HCT116 (cell line): ENCODE measurements around the gene DIPK1B. TPM values are rescaled to one million over a fixed set of nuclear protein-coding genes. Genes with fewer than 3 reads are reported as not detected.

Source experiments
- ATAC-seq: fragments of 200-7000 bp; cut with Tn5 transposase; 2 replicates; pipeline ENCODE4 v1.9.1; 2020; ENCODE audit warnings: mild to moderate bottlenecking, moderate library complexity
- BruUV-seq: library from RNA; stranded (reverse); fragments of 400-500 nt; replicated peaks from 2 replicates; lab custom pipeline; 2021; lab: Mats Ljungman, UMichigan
- CTCF ChIA-PET: fragments of 300-600 bp; sonication (Branson Sonifier 250); formaldehyde crosslinking; loops from one replicate; lab custom pipeline; 2021; ENCODE audit warnings: antibody characterized with exemption; lab: Charles Lee
- POLR2A ChIA-PET: fragments of 300-600, 350-600 bp; sonication (Branson Sonifier 250); formaldehyde crosslinking; loops from one replicate; lab custom pipeline; 2021; ENCODE audit warnings: antibody characterized with exemption; lab: Charles Lee
- RAD21 ChIA-PET, 2 experiments: fragments of 300-600 bp; sonication (Branson Sonifier 250); formaldehyde crosslinking; loops; one replicate each; lab custom pipeline; 2023; ENCODE audit warnings: low total read pairs in 2 of 2; ENCODE audit not compliant: uncharacterized antibody in 2 of 2, unreplicated experiment in 2 of 2, low non-redundant PET in 1 of 2; lab: Charles Lee
- DNase-seq: peaks from one replicate; pipeline ENCODE4 v3.0.0-alpha.2; 2010; ENCODE audit warnings: low read depth, low spot score
- H2AFZ ChIP-seq: fragments of 200-600 bp; shearing (Covaris generic), sonication (generic); 2 replicates; pipeline ENCODE4 v1.6.1; 2017; ENCODE audit warnings: low read depth, mixed run types, mixed read lengths, antibody characterized with exemption, low read length; ENCODE audit not compliant: poor library complexity, severe bottlenecking
- H3K27ac ChIP-seq: 2 replicates; pipeline ENCODE4 v1.5.1; 2012; ENCODE audit warnings: low read depth, low read length
- H3K27me3 ChIP-seq: fragments of 200-600 bp; sonication (generic); 2 replicates; pipeline ENCODE4 v1.6.1; 2016; ENCODE audit warnings: mixed run types, low read length, mixed read lengths; ENCODE audit not compliant: insufficient read depth
- H3K36me3 ChIP-seq, 2 experiments: fragments of 200-500 bp in 1 of 2; fragments of 200-600 bp in 1 of 2; sonication (Bioruptor generic) in 1 of 2; sonication (generic) in 1 of 2; 2 replicates each; pipeline versions ENCODE4 v1.5.1 to v1.6.1; 2014 to 2016; ENCODE audit warnings: low read length in 2 of 2, inconsistent platforms in 1 of 2, mixed read lengths in 1 of 2, mixed run types in 1 of 2; ENCODE audit not compliant: insufficient read depth in 2 of 2, control insufficient read depth in 1 of 2
- H3K4me1 ChIP-seq, 2 experiments: fragments of 200-600 bp in 1 of 2; sonication (generic) in 1 of 2; 2 replicates each; pipeline versions ENCODE4 v1.5.1 to v1.6.1; 2012 to 2017; ENCODE audit warnings: low read length in 2 of 2, inconsistent platforms in 1 of 2, mild to moderate bottlenecking in 1 of 2, mixed read lengths in 1 of 2, mixed run types in 1 of 2, moderate library complexity in 1 of 2; ENCODE audit not compliant: insufficient read depth in 2 of 2, control insufficient read depth in 1 of 2
- H3K4me2 ChIP-seq: fragments of 200-600 bp; sonication (generic); 2 replicates; pipeline ENCODE4 v1.6.1; 2017; ENCODE audit warnings: mixed run types, low read length, mixed read lengths
- H3K4me3 ChIP-seq, 2 experiments: fragments of 200-600 bp in 1 of 2; sonication (generic) in 1 of 2; replicated peaks in 1 of 2; 2 replicates each; pipeline ENCODE4 v1.5.1; 2011 to 2016; ENCODE audit warnings: low read length in 2 of 2, control low read depth in 1 of 2, low read depth in 1 of 2, mild to moderate bottlenecking in 1 of 2, mixed read lengths in 1 of 2, mixed run types in 1 of 2
- H3K79me2 ChIP-seq: fragments of 200-600 bp; sonication (generic); 2 replicates; pipeline ENCODE4 v1.6.1; 2017; ENCODE audit warnings: mild to moderate bottlenecking, mixed run types, low read length, moderate library complexity, mixed read lengths; ENCODE audit not compliant: insufficient read depth
- H3K9ac ChIP-seq: fragments of 200-600 bp; sonication (generic); 2 replicates; pipeline ENCODE4 v1.6.1; 2016; ENCODE audit warnings: low read length, mixed read lengths
- H3K9me2 ChIP-seq: fragments of 200-600 bp; sonication (generic), shearing (Covaris generic); 2 replicates; pipeline ENCODE4 v1.6.1; 2017; ENCODE audit warnings: mixed run types, mild to moderate bottlenecking, moderate library complexity; ENCODE audit not compliant: insufficient read depth
- H3K9me3 ChIP-seq, 2 experiments: fragments of 200-500 bp in 1 of 2; fragments of 200-600 bp in 1 of 2; sonication (Bioruptor generic) in 1 of 2; sonication (generic) in 1 of 2; 2 replicates each; pipeline ENCODE4 v1.6.1; 2014 to 2017; ENCODE audit warnings: low read length in 2 of 2, mixed read lengths in 2 of 2, inconsistent platforms in 1 of 2, low read depth in 1 of 2, mild to moderate bottlenecking in 1 of 2, mixed run types in 1 of 2, moderate library complexity in 1 of 2; ENCODE audit not compliant: control insufficient read depth in 1 of 2, insufficient read depth in 1 of 2
- H4K20me1 ChIP-seq: fragments of 200-600 bp; sonication (generic), shearing (Covaris generic); 2 replicates; pipeline ENCODE4 v1.6.1; 2017; ENCODE audit warnings: mixed run types, mild to moderate bottlenecking, moderate library complexity; ENCODE audit not compliant: insufficient read depth
- CBX3 ChIP-seq: IDR thresholded peaks from 2 replicates; pipeline ENCODE4 v1.6.1; 2012; ENCODE audit warnings: low read depth
- EGR1 ChIP-seq: IDR thresholded peaks from 2 replicates; pipeline ENCODE4 v1.6.1; 2012; ENCODE audit warnings: low read depth
- EZH2phosphoT487 ChIP-seq: fragments of 200-600 bp; IDR thresholded peaks from 2 replicates; pipeline ENCODE4 v1.6.1; 2018; ENCODE audit warnings: antibody characterized with exemption, borderline replicate concordance
- FOSL1 ChIP-seq: IDR thresholded peaks from 2 replicates; pipeline ENCODE4 v1.6.1; 2012; ENCODE audit warnings: low read depth
- JUND ChIP-seq: IDR thresholded peaks from 2 replicates; pipeline ENCODE4 v1.6.1; 2012
- MAX ChIP-seq: IDR thresholded peaks from 2 replicates; pipeline ENCODE4 v1.6.1; 2012
- RAD21 ChIP-seq: IDR thresholded peaks from 2 replicates; pipeline ENCODE4 v1.6.1; 2012; ENCODE audit warnings: low read depth, mild to moderate bottlenecking
- YY1 ChIP-seq: IDR thresholded peaks from 2 replicates; pipeline ENCODE4 v1.6.1; 2011; ENCODE audit warnings: low read length, low read depth, moderate library complexity, mild to moderate bottlenecking; ENCODE audit not compliant: insufficient replicate concordance; ENCODE audit errors: extremely low read depth
- ZFX ChIP-seq: fragments of 450-650 bp; IDR thresholded peaks from 2 replicates; pipeline ENCODE4 v1.6.1; 2017
- intact Hi-C: fragments of 100-400 bp; cut with micrococcal nuclease; formaldehyde crosslinking; loops from 2 replicates; pipeline ENCODE4 v1.10.0; 2022
- total RNA-seq: library from RNA; stranded (reverse); gene quantifications from one replicate; pipeline ENCODE4 v1.2.1, GENCODE V29; 2021; ENCODE audit not compliant: unreplicated experiment
- TF ChIP-seq, protein P1 (sequence below), 3 experiments: fragments of 200-600 bp in 1 of 3; sonication (generic) in 1 of 3; IDR thresholded peaks in 2 of 3; conservative IDR thresholded peaks in 1 of 3; 2 replicates each; pipeline ENCODE4 v1.5.1; 2012 to 2017; ENCODE audit warnings: low read depth in 2 of 3, low read length in 2 of 3, antibody characterized with exemption in 1 of 3, borderline replicate concordance in 1 of 3, control low read depth in 1 of 3, mild to moderate bottlenecking in 1 of 3, mixed read lengths in 1 of 3, mixed run types in 1 of 3, moderate library complexity in 1 of 3; ENCODE audit not compliant: insufficient read depth in 1 of 3
- TF ChIP-seq, protein P2 (sequence below): IDR thresholded peaks from 2 replicates; pipeline ENCODE4 v1.6.1; 2012

DIPK1B gene
- total RNA-seq, 1 experiment from 2014 or later = 15.6 TPM

GRCh38 chr9:136697146-136697820 lies 15.1 kb upstream of the DIPK1B start:
- H3K36me3 ChIP-seq = no peaks in the 10 kb centered on the region
- no peak overlapping the region for H3K4me2 ChIP-seq
- no peaks in the 10 kb centered on the region for H3K27me3 ChIP-seq
- no peaks in the 10 kb centered on the region for H3K9me2 ChIP-seq
- DNase-seq = no peak
- H3K9ac ChIP-seq = no peak overlapping the region
- H3K4me1 ChIP-seq = peaks cover 38 to 71% of the 10 kb centered on the region in 2 experiments
- no TSS peak for BruUV-seq
- no peaks in the 10 kb centered on the region for H4K20me1 ChIP-seq
- intact Hi-C loops = no loop called here
- RAD21 ChIA-PET = no interaction called here
- no peak for ATAC-seq
- POLR2A ChIA-PET = no interaction called here
- H3K79me2 ChIP-seq = no peaks in the 10 kb centered on the region
- H2AFZ ChIP-seq = no peak overlapping the region
- no peaks in the 10 kb centered on the region for H3K9me3 ChIP-seq
- H3K27ac ChIP-seq = no peak overlapping the region; the same call in 1 of the 2 replicates
- TF ChIP-seq YY1 = no peak
- TF ChIP-seq EZH2phosphoT487 = no peak
- TF ChIP-seq ZFX = no peak
- no peak for TF ChIP-seq FOSL1
- TF ChIP-seq, protein P1, sequence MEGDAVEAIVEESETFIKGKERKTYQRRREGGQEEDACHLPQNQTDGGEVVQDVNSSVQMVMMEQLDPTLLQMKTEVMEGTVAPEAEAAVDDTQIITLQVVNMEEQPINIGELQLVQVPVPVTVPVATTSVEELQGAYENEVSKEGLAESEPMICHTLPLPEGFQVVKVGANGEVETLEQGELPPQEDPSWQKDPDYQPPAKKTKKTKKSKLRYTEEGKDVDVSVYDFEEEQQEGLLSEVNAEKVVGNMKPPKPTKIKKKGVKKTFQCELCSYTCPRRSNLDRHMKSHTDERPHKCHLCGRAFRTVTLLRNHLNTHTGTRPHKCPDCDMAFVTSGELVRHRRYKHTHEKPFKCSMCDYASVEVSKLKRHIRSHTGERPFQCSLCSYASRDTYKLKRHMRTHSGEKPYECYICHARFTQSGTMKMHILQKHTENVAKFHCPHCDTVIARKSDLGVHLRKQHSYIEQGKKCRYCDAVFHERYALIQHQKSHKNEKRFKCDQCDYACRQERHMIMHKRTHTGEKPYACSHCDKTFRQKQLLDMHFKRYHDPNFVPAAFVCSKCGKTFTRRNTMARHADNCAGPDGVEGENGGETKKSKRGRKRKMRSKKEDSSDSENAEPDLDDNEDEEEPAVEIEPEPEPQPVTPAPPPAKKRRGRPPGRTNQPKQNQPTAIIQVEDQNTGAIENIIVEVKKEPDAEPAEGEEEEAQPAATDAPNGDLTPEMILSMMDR (IDR thresholded peaks at IDR 0.05 in 2 of 3, conservative IDR thresholded peaks at IDR 0.05 in 1 of 3; ENCODE audit: borderline replicate concordance in 1 of 3, insufficient read depth in 1 of 3, low read depth in 2 of 3, low read length in 2 of 3) = no peak
- TF ChIP-seq EGR1 = no peak
- TF ChIP-seq CBX3 = no peak
- no peak for TF ChIP-seq JUND
- TF ChIP-seq, protein P2, sequence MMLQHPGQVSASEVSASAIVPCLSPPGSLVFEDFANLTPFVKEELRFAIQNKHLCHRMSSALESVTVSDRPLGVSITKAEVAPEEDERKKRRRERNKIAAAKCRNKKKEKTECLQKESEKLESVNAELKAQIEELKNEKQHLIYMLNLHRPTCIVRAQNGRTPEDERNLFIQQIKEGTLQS = no peak
- no peak for TF ChIP-seq RAD21
- no peak for TF ChIP-seq MAX
- no peak overlapping the region for H3K4me3 ChIP-seq
- CTCF ChIA-PET = no interaction called here
